ENCODE measurements around the gene TUBG1. TPM values are rescaled to one million over a fixed set of nuclear protein-coding genes. Genes with fewer than 3 reads are reported as not detected.

TUBG1 gene
- total RNA-seq, 1 donor: 52.2 TPM

DNA sequence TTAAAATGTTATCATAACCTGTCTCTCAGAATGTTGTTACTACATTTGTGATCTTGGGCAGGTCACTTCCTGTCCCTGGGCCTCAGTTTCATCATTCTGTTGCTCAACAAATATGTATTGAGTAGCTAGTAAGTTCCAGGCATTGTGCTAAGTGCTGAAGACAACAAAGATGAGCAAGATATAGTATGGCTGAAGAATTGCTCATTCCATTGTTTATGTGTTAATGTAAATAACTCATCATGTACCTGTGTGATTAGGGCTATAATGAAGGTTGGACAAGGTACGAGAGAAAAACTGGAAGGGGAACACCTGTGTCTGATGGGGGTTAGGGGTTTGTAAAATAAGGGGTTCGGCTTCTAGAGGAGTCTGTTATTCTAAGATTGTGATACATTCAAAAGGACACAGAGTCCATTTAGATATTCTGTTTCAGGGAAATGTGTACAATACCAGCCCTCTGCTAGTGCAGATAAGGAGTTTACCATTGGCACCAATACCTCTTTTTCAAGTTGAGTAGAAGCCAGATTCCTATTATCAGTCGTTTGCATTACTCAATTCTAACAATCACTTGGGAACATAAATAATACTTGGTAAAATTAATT is 20.0 kb downstream of the TUBG1 start:
- TF ChIP-seq, protein P1, sequence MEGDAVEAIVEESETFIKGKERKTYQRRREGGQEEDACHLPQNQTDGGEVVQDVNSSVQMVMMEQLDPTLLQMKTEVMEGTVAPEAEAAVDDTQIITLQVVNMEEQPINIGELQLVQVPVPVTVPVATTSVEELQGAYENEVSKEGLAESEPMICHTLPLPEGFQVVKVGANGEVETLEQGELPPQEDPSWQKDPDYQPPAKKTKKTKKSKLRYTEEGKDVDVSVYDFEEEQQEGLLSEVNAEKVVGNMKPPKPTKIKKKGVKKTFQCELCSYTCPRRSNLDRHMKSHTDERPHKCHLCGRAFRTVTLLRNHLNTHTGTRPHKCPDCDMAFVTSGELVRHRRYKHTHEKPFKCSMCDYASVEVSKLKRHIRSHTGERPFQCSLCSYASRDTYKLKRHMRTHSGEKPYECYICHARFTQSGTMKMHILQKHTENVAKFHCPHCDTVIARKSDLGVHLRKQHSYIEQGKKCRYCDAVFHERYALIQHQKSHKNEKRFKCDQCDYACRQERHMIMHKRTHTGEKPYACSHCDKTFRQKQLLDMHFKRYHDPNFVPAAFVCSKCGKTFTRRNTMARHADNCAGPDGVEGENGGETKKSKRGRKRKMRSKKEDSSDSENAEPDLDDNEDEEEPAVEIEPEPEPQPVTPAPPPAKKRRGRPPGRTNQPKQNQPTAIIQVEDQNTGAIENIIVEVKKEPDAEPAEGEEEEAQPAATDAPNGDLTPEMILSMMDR (IDR thresholded peaks at IDR 0.05; ENCODE audit: insufficient read depth, low read depth, low read length): no peak
- no peak overlapping the region for H3K4me3 ChIP-seq (ENCODE audit: low read depth, low read length)
- DNase-seq (ENCODE audit: low read depth): peak; percentile 41

DNA sequence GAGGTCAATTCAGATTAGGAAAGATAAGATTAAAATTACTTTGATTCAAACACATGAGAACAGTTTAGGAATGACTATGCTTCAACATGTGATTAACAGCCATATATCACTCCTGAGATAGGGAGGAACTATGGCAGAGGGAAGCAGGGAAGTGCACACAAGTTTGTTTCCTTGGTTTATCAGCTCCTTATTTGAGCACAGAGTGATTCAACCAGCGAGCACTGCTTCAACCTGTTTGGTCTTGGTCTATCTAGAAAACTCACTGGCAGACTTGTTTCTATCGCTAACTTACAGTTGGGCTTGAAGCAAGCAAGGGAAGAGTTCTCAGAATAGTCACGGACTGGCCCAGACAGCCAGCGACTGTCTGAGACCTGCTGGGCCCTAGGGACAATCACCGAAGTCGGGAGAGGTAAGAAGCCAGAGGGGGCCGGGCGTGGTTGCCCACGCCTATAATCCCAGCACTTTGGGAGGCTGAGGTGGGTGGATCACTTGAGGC is 23.5 kb downstream of the TUBG1 start:
- no peak overlapping the region for H3K4me3 ChIP-seq (ENCODE audit: low read depth, low read length)
- DNase-seq (ENCODE audit: low read depth): no peak
- TF ChIP-seq, protein P1 (IDR thresholded peaks at IDR 0.05; ENCODE audit: insufficient read depth, low read depth, low read length): no peak

DNA sequence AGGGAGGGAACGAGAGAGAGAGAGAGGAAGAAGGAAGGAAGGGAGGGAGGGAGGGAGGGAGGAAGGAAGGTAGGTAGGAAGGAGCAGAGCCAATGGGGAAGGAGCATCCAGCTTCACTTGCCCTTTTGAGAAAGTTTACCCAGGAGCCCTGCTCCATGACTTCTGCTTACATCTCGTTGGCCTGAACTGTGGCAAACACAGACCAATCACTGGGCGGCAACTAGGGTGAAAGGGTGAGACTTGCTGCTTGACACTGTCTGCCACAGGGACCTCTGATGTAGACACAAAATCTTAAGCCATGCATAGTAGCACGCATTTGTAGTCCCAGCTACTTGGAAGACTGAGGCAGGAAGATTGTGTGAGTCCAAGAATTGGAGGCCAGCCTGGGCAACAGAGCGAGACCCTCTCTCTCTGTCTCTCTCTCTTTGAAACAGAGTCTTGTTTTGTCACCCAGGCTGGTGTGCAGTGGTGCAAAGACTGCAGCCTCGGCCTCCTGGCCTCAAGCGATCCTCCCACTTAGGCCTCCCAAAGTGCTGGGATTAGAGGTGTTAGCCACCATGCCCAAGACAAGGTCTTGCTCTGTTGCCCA is 30.1 kb downstream of the TUBG1 start:
- TF ChIP-seq, protein P1 (IDR thresholded peaks at IDR 0.05; ENCODE audit: insufficient read depth, low read depth, low read length): no peak
- H3K4me3 ChIP-seq (ENCODE audit: low read depth, low read length): no peak overlapping the region
- no peak for DNase-seq (ENCODE audit: low read depth)

DNA sequence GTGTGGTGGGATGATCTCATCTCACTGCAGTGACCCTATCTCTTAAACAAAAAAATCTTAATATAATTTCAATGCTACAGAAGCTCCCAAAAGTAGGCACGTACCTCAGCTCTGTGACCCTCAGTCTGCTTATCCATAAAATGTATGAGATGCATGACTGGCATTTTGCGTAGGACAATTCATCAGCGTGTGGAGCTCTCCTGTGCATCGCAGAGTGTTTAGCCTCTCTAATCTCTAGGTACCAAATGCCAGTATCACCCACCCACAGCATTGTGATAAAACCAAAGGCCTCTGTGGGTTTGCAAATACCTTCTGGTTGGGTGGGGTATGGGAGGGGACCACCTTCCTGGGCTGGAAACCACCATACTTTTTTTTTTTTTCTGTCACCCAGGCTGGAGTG is 30.6 kb downstream of the TUBG1 start:
- DNase-seq (ENCODE audit: low read depth): no peak
- TF ChIP-seq, protein P1 (IDR thresholded peaks at IDR 0.05; ENCODE audit: insufficient read depth, low read depth, low read length): no peak

DNA sequence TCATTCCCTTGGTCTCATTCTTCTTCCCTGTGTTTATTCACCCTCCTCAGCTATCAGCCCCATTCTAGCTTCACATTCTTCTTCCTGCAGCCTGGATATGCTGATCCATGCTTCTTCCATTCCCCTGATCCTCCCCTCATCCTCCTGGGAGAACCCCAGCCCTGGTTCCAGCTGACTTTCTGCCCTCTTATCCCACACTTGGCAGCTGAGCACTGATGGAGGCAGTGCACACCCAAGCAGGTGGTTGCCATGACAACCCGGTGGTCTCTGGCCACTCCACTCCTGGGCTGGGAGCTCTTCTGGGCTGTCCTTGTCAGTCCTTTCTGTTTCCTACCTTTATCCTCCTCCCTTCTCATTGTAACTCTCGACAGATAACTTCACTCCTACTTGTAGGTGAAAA is 32.9 kb downstream of the TUBG1 start:
- TF ChIP-seq, protein P1 (IDR thresholded peaks at IDR 0.05; ENCODE audit: insufficient read depth, low read depth, low read length): no peak
- H3K4me3 ChIP-seq (ENCODE audit: low read depth, low read length): no peak overlapping the region
- no peak for DNase-seq (ENCODE audit: low read depth)

More for the DNA sequence above, 30.6 kb downstream of the TUBG1 start:
- no peak overlapping the region for H3K4me3 ChIP-seq (ENCODE audit: low read depth, low read length)

DNA sequence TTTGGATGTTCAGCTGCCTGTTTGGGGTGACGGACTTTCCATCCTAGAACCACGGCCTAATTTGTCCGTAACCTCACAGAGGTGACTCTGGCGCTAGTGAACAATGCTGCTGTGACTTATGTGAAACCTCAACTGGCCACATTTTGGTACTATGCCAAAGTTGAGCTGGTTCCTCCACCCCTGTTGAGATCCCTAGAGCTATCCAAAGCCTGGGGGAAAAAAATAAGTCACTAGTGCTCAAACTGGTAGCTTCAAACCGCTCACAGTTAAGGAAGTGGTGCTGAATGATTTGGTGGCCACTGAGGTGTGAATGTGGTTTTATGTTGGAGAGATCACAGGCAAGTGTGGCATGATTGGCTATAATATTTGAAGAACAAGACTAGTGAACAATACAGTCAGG is 38.3 kb downstream of the TUBG1 start:
- DNase-seq (ENCODE audit: low read depth): no peak
- TF ChIP-seq, protein P1 (IDR thresholded peaks at IDR 0.05; ENCODE audit: insufficient read depth, low read depth, low read length): no peak
- H3K4me3 ChIP-seq (ENCODE audit: low read depth, low read length): no peak overlapping the region
